Neural progenitor cell (in vitro differentiated cells): ENCODE data around the gene C1QA. TPM values are rescaled to one million over a fixed set of nuclear protein-coding genes. Genes with fewer than 3 reads are reported as not detected.

Experiments used
- DNase-seq: peaks from one replicate; pipeline ENCODE4 v3.0.0-alpha.2; 2016; ENCODE audit warnings: low spot score
- H2AFZ ChIP-seq: fragments of 200-600 bp; sonication (generic); replicated peaks from 2 replicates; pipeline ENCODE4 v1.6.1; 2016; ENCODE audit warnings: antibody characterized with exemption
- H3F3A ChIP-seq: fragments of 200-600 bp; sonication (generic); 2 replicates; pipeline ENCODE4 v1.6.1; 2016; ENCODE audit warnings: antibody characterized with exemption, low read depth
- H3K27ac ChIP-seq: fragments of 200-600 bp; sonication (generic); 2 replicates; pipeline ENCODE4 v1.5.1; 2016; ENCODE audit warnings: mild to moderate bottlenecking
- H3K27me3 ChIP-seq: fragments of 200-600 bp; sonication (generic); 2 replicates; pipeline ENCODE4 v1.6.1; 2016; ENCODE audit warnings: mild to moderate bottlenecking, moderate library complexity
- H3K36me3 ChIP-seq: fragments of 200-600 bp; sonication (generic); 2 replicates; pipeline ENCODE4 v1.5.1; 2016
- H3K4me1 ChIP-seq: fragments of 200-600 bp; sonication (generic); 2 replicates; pipeline ENCODE4 v1.6.1; 2016; ENCODE audit warnings: mixed run types
- H3K4me2 ChIP-seq: fragments of 200-600 bp; sonication (generic); 2 replicates; pipeline ENCODE4 v1.6.1; 2016
- H3K4me3 ChIP-seq: fragments of 200-600 bp; sonication (generic); 2 replicates; pipeline ENCODE4 v1.5.1; 2016
- H3K79me2 ChIP-seq: fragments of 200-600 bp; sonication (generic); 2 replicates; pipeline ENCODE4 v1.6.1; 2016; ENCODE audit warnings: low read depth
- H3K9ac ChIP-seq: fragments of 200-600 bp; sonication (generic); 2 replicates; pipeline ENCODE4 v1.6.1; 2016
- H3K9me3 ChIP-seq: fragments of 200-600 bp; sonication (generic); 2 replicates; pipeline ENCODE4 v1.5.1; 2016; ENCODE audit warnings: low read depth
- H4K20me1 ChIP-seq: fragments of 200-600 bp; sonication (generic); 2 replicates; pipeline ENCODE4 v1.6.1; 2016; ENCODE audit warnings: low read depth
- H3K27ac Mint-ChIP-seq: 3 replicates; pipeline ENCODE4 v1.8.0; 2021; ENCODE audit warnings: mixed read lengths
- H3K27me3 Mint-ChIP-seq: 2 replicates; pipeline ENCODE4 v1.8.0; 2022; ENCODE audit warnings: low read depth, mild to moderate bottlenecking, inconsistent platforms, moderate library complexity, mixed read lengths; ENCODE audit not compliant: insufficient read depth
- H3K36me3 Mint-ChIP-seq: 3 replicates; pipeline ENCODE4 v1.8.0; 2021; ENCODE audit warnings: mixed read lengths
- H3K4me1 Mint-ChIP-seq: 3 replicates; pipeline ENCODE4 v1.8.0; 2021; ENCODE audit warnings: mixed read lengths
- H3K4me3 Mint-ChIP-seq: 3 replicates; pipeline ENCODE4 v1.8.0; 2021; ENCODE audit warnings: mild to moderate bottlenecking, moderate library complexity, mixed read lengths
- H3K9me3 Mint-ChIP-seq: 3 replicates; pipeline ENCODE4 v1.8.0; 2020; ENCODE audit warnings: mixed read lengths
- EZH2 ChIP-seq: fragments of 200-600 bp; sonication (generic); IDR thresholded peaks from 2 replicates; pipeline ENCODE4 v1.6.1; 2017; ENCODE audit warnings: antibody characterized with exemption, mild to moderate bottlenecking, moderate library complexity
- EZH2phosphoT487 ChIP-seq: fragments of 200-600 bp; sonication (generic); IDR thresholded peaks from 2 replicates; pipeline ENCODE4 v1.6.1; 2017; ENCODE audit warnings: antibody characterized with exemption
- total RNA-seq: library from RNA; depleted of rRNA; stranded (reverse); fragments of >200 nt; gene quantifications from 2 replicates; pipeline ENCODE4 v1.2.3, GENCODE V29; 2015; ENCODE audit warnings: low replicate concordance
- TF ChIP-seq, protein P1 (sequence below): fragments of 200-600 bp; sonication (generic); IDR thresholded peaks from 2 replicates; pipeline ENCODE4 v1.5.1; 2017; ENCODE audit warnings: antibody characterized with exemption, mild to moderate bottlenecking

Gene C1QA
- total RNA-seq, 1 donor from 2014 or later = not detected

DNA sequence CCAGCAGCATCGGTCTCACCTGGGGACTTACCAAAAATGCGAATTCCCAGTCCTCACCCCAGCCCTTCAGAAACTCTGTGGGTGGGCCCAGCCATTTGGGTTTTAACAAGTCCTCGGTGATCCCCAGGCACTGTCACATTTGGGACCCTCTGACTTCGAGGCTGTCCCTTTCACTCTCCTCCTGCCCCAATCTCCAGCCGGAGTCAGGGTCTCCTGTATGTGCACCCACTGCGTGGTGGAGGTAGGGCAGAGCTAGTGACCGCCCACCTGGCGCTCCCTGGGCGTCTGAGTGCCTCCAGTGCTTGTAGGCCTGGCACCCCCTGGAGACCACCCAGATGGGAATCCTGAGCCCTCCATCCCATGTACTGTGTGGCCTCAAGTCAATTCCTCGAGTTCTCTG, 42.0 kb upstream of the C1QA start:
- no peak overlapping the region for H3K27ac Mint-ChIP-seq
- no peaks in the 10 kb centered on the region for H3K36me3 Mint-ChIP-seq
- no peak overlapping the region for H3K9ac ChIP-seq
- no peak overlapping the region for H3K27ac ChIP-seq
- no peaks in the 10 kb centered on the region for H3K79me2 ChIP-seq
- H3K36me3 ChIP-seq = no peaks in the 10 kb centered on the region
- no peak overlapping the region for H3K4me3 ChIP-seq
- peaks cover 19% of the 10 kb centered on the region for H3K27me3 Mint-ChIP-seq
- no peak overlapping the region for H2AFZ ChIP-seq
- no peaks in the 10 kb centered on the region for H3K4me1 ChIP-seq
- H3K9me3 ChIP-seq = no peaks in the 10 kb centered on the region
- H3K4me3 Mint-ChIP-seq = no peak overlapping the region
- no peaks in the 10 kb centered on the region for H3K4me1 Mint-ChIP-seq
- no peak overlapping the region for H3K4me2 ChIP-seq
- H3F3A ChIP-seq = no peaks in the 10 kb centered on the region
- no peak for DNase-seq
- H3K27me3 ChIP-seq = peaks cover 18% of the 10 kb centered on the region
- H3K9me3 Mint-ChIP-seq = no peaks in the 10 kb centered on the region
- TF ChIP-seq, protein P1, sequence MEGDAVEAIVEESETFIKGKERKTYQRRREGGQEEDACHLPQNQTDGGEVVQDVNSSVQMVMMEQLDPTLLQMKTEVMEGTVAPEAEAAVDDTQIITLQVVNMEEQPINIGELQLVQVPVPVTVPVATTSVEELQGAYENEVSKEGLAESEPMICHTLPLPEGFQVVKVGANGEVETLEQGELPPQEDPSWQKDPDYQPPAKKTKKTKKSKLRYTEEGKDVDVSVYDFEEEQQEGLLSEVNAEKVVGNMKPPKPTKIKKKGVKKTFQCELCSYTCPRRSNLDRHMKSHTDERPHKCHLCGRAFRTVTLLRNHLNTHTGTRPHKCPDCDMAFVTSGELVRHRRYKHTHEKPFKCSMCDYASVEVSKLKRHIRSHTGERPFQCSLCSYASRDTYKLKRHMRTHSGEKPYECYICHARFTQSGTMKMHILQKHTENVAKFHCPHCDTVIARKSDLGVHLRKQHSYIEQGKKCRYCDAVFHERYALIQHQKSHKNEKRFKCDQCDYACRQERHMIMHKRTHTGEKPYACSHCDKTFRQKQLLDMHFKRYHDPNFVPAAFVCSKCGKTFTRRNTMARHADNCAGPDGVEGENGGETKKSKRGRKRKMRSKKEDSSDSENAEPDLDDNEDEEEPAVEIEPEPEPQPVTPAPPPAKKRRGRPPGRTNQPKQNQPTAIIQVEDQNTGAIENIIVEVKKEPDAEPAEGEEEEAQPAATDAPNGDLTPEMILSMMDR = no peak
- H4K20me1 ChIP-seq = no peaks in the 10 kb centered on the region

DNA sequence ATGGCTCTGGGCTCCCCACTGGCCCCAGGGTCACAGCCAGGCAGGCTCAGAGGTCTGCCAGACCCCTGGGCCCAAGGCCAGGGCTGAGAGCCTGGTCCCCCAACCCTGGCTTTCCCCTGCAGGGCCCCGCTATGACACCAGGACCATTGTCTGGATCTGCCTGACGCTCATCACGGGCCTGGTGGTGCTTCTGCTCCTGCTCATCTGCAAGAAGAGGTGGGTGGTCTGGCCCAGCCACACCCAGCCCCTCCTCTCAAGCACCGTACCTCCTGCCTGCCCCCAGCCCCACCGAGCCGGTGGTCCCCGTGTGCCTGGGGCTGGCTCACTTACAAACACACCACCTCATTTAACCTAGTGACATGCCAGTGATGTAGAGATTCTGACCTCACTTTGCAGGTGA, 41.3 kb upstream of the C1QA start:
- H3K4me3 Mint-ChIP-seq = no peak overlapping the region
- H3F3A ChIP-seq = no peaks in the 10 kb centered on the region
- H3K4me3 ChIP-seq = no peak overlapping the region
- no peak overlapping the region for H3K27ac ChIP-seq
- H3K79me2 ChIP-seq = no peaks in the 10 kb centered on the region
- no peaks in the 10 kb centered on the region for H4K20me1 ChIP-seq
- peaks cover 18% of the 10 kb centered on the region for H3K27me3 ChIP-seq
- no peak overlapping the region for H2AFZ ChIP-seq
- H3K4me1 Mint-ChIP-seq = no peaks in the 10 kb centered on the region
- H3K27me3 Mint-ChIP-seq = peaks cover 19% of the 10 kb centered on the region
- H3K36me3 ChIP-seq = no peaks in the 10 kb centered on the region
- no peaks in the 10 kb centered on the region for H3K9me3 Mint-ChIP-seq
- no peak overlapping the region for H3K9ac ChIP-seq
- no peak overlapping the region for H3K4me2 ChIP-seq
- DNase-seq = no peak
- no peak overlapping the region for H3K27ac Mint-ChIP-seq
- H3K9me3 ChIP-seq = no peaks in the 10 kb centered on the region
- H3K36me3 Mint-ChIP-seq = no peaks in the 10 kb centered on the region
- TF ChIP-seq, protein P1 = no peak
- no peak for TF ChIP-seq EZH2phosphoT487
- H3K4me1 ChIP-seq = no peaks in the 10 kb centered on the region

DNA sequence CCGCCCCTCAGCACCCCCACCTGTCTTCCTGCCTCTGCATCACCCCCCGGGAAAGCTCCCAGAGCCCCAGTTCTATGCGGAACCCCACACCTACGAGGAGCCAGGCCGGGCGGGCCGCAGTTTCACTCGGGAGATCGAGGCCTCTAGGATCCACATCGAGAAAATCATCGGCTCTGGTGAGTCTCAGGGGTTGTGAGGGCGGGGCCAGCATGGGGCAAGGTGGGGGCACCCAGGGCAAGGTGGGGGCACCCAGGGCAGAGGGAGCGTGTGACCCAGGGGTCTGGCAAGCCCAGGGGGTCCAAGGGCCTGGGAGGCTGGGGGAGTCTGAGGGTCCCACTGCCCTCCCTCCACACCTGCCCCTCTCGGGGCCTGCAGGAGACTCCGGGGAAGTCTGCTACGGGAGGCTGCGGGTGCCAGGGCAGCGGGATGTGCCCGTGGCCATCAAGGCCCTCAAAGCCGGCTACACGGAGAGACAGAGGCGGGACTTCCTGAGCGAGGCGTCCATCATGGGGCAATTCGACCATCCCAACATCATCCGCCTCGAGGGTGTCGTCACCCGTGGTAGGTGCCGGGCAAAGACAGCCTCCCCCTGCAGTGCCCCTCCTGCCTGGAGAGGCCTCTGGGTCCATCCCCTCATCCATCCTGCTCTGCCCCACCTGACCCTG, 39.0 kb upstream of the C1QA start:
- no peaks in the 10 kb centered on the region for H3K9me3 Mint-ChIP-seq
- H3K27me3 Mint-ChIP-seq = peaks cover 13% of the 10 kb centered on the region
- H3K27me3 ChIP-seq = peaks cover 16% of the 10 kb centered on the region
- no peaks in the 10 kb centered on the region for H3K36me3 Mint-ChIP-seq
- H3K36me3 ChIP-seq = no peaks in the 10 kb centered on the region
- no peak overlapping the region for H3K4me2 ChIP-seq
- no peaks in the 10 kb centered on the region for H4K20me1 ChIP-seq
- no peaks in the 10 kb centered on the region for H3F3A ChIP-seq
- no peaks in the 10 kb centered on the region for H3K4me1 Mint-ChIP-seq
- no peak overlapping the region for H2AFZ ChIP-seq
- no peak overlapping the region for H3K4me3 ChIP-seq
- TF ChIP-seq EZH2 (no peak), EZH2phosphoT487 (no peak)
- TF ChIP-seq, protein P1 = no peak
- H3K4me1 ChIP-seq = no peaks in the 10 kb centered on the region
- no peak for DNase-seq
- peak overlapping the region; percentile 79 for H3K27ac Mint-ChIP-seq
- no peak overlapping the region for H3K4me3 Mint-ChIP-seq
- no peaks in the 10 kb centered on the region for H3K79me2 ChIP-seq
- H3K9me3 ChIP-seq = no peaks in the 10 kb centered on the region
- H3K9ac ChIP-seq = no peak overlapping the region
- no peak overlapping the region for H3K27ac ChIP-seq
